Endodermal cell (in vitro differentiated cells): Measurements from ENCODE around the gene INAFM2. TPM values are rescaled to one million over a fixed set of nuclear protein-coding genes. Genes with fewer than 3 reads are reported as not detected.
A peak's percentile ranks its signal among the peaks of the same experiment; 100 is the strongest.

Experiments
- DNase-seq: peaks from one replicate; pipeline ENCODE4 v3.0.0-alpha.2; 2017
- H3K27ac ChIP-seq: 2 replicates; pipeline ENCODE4 v1.5.1; 2013; ENCODE audit warnings: mild to moderate bottlenecking, low read depth, low read length, moderate library complexity
- H3K27me3 ChIP-seq: 2 replicates; pipeline ENCODE4 v1.6.1; 2013; ENCODE audit warnings: mild to moderate bottlenecking, low read length, moderate library complexity; ENCODE audit not compliant: insufficient read depth, control insufficient read depth, poor library complexity, severe bottlenecking
- H3K36me3 ChIP-seq: 2 replicates; pipeline ENCODE4 v1.7.0; 2013; ENCODE audit warnings: mild to moderate bottlenecking, low read length, moderate library complexity; ENCODE audit not compliant: control insufficient read depth, insufficient read depth
- H3K4me1 ChIP-seq: one replicate; pipeline ENCODE4 v1.7.0; 2013; ENCODE audit warnings: low read length; ENCODE audit not compliant: control insufficient read depth, insufficient read depth
- H3K4me3 ChIP-seq: 2 replicates; pipeline ENCODE4 v1.5.1; 2013; ENCODE audit warnings: mild to moderate bottlenecking, low read length, moderate library complexity
- H3K9ac ChIP-seq: 2 replicates; pipeline ENCODE4 v1.6.1; 2013; ENCODE audit warnings: mild to moderate bottlenecking, low read length, moderate library complexity; ENCODE audit not compliant: poor library complexity, severe bottlenecking; ENCODE audit errors: extremely low read depth
- H3K9me3 ChIP-seq: 2 replicates; pipeline ENCODE4 v1.6.1; 2013; ENCODE audit warnings: mild to moderate bottlenecking, low read length, moderate library complexity; ENCODE audit not compliant: control insufficient read depth
- H3K27ac Mint-ChIP-seq: 2 replicates; pipeline ENCODE4 v1.8.0; 2020; ENCODE audit warnings: mixed read lengths
- H3K27me3 Mint-ChIP-seq: 2 replicates; pipeline ENCODE4 v1.8.0; 2021; ENCODE audit warnings: mild to moderate bottlenecking, mixed read lengths; ENCODE audit not compliant: insufficient read depth
- H3K36me3 Mint-ChIP-seq: 2 replicates; pipeline ENCODE4 v1.8.0; 2020; ENCODE audit warnings: low read depth, mixed read lengths
- H3K4me1 Mint-ChIP-seq: 2 replicates; pipeline ENCODE4 v1.8.0; 2020; ENCODE audit warnings: mixed read lengths
- H3K4me3 Mint-ChIP-seq: 2 replicates; pipeline ENCODE4 v1.8.0; 2020; ENCODE audit warnings: mild to moderate bottlenecking, moderate library complexity, mixed read lengths
- H3K9me3 Mint-ChIP-seq: 2 replicates; pipeline ENCODE4 v1.8.0; 2020; ENCODE audit warnings: mild to moderate bottlenecking, mixed read lengths
- CTCF ChIP-seq: fragments of 200-600 bp; sonication (generic); conservative IDR thresholded peaks from 2 replicates; pipeline ENCODE4 v1.5.0; 2021; ENCODE audit warnings: antibody characterized with exemption, mild to moderate bottlenecking
- WGBS, 2 experiments: methylation state at CpG; one replicate each; pipeline versions ENCODE4 v1.1.5 to v1.1.7; 2013; ENCODE audit warnings: missing lambda C conversion rate in 2 of 2, mixed read lengths in 1 of 2; ENCODE audit not compliant: insufficient coverage in 1 of 2, insufficient read length in 1 of 2; 5-methylcytosine and 5-hydroxymethylcytosine counted together
- total RNA-seq, 2 donors: library from RNA; stranded (reverse); fragmentation: NEBNext Ultra II Directional in 1 of 2; extraction: Animal tissue kit (Norgen Biotek cat#: 25700) in 1 of 2; gene quantifications; 2 replicates in 1 of 2; 3 replicates in 1 of 2; pipeline ENCODE4 v1.2.1, GENCODE V29; 2021

The INAFM2 gene
- total RNA-seq, 2 donors from 2014 or later: 4.6 to 8.6 TPM

DNA sequence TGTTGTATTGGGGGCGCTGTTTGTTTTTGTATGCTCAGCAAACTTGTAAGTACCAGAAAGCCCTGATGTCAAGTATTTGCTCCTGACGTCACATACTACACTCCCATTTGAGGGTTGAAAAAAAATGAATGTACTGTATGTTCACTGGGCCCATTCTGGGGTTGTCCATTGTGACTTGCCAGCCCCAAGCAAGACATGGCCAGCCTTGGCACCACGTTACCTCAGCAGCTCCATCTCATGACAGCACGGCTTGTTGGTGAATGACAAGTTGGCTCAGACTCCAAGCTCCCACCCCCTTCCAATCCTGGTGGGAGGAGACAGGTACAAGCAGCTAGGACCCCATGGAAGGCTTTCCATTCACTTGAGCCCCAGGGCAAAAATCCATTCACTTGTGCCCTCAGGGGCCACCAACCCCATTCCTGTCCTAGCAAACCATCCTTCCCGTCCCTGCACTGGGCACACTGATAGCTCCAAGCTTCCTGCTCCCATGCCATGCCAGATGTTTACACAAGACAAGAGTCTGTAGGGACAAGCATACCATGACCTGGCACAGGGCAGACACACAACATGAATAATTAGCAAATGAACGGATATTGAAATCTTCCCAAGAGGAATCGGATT is 28.9 kb downstream of the INAFM2 start:
- Mint-ChIP-seq H3K36me3 (no peaks in the 10 kb centered on the region), H3K9me3 (no peaks in the 10 kb centered on the region), H3K4me1 (peaks cover 14% of the 10 kb centered on the region), H3K27ac (no peak overlapping the region), H3K4me3 (no peak overlapping the region), H3K27me3 (peaks cover 28% of the 10 kb centered on the region)
- Histone ChIP-seq H3K9me3 (no peaks in the 10 kb centered on the region), H3K4me3 (no peak overlapping the region), H3K9ac (no peak overlapping the region), H3K36me3 (no peaks in the 10 kb centered on the region), H3K4me1 (no peaks in the 10 kb centered on the region), H3K27ac (no peak overlapping the region), H3K27me3 (peaks cover 11% of the 10 kb centered on the region)
- 83 to 95% methylated on average over 2 to 7 of the region's 7 CpGs for WGBS, 2 experiments
- no peak for TF ChIP-seq CTCF
- DNase-seq: no peak

DNA sequence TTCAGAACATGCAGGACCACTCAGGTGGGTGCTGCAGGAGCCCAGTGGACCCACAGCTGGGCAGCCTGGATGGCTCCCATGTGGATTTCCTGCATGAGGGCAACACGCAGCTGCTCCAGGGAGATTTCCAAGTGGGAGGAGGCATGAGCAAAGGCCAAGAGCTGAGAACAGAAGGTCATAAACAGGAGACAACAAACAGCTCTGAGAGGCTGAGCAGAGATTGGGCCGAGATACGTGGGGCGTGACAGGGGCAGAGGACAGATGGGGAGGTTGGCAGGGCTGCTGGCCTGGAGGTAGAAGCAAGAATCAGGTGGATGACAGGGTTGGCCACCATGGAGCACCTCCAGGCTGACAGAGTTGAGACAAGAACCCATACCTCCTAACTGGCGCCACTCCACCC is 30.2 kb downstream of the INAFM2 start:
- Histone ChIP-seq H3K27ac (no peak overlapping the region), H3K27me3 (peaks cover 17% of the 10 kb centered on the region), H3K4me3 (no peak overlapping the region), H3K36me3 (no peaks in the 10 kb centered on the region), H3K9me3 (no peaks in the 10 kb centered on the region), H3K9ac (no peak overlapping the region), H3K4me1 (no peaks in the 10 kb centered on the region)
- Mint-ChIP-seq H3K9me3 (no peaks in the 10 kb centered on the region), H3K27me3 (peaks cover 29% of the 10 kb centered on the region), H3K4me1 (peaks cover 14% of the 10 kb centered on the region), H3K36me3 (no peaks in the 10 kb centered on the region), H3K27ac (no peak overlapping the region), H3K4me3 (no peak overlapping the region)
- 90% methylated on average over 2 to 5 of the region's 5 CpGs for WGBS, 2 experiments
- TF ChIP-seq CTCF: no peak
- DNase-seq: no peak

GRCh38 chr15:40354408-40355171 is 31.1 kb downstream of the INAFM2 start:
- H3K27me3 Mint-ChIP-seq: peaks cover 36% of the 10 kb centered on the region
- Histone ChIP-seq H3K4me1 (no peaks in the 10 kb centered on the region), H3K9ac (no peak overlapping the region), H3K9me3 (no peaks in the 10 kb centered on the region), H3K27me3 (peaks cover 26% of the 10 kb centered on the region), H3K27ac (no peak overlapping the region), H3K4me3 (no peak overlapping the region), H3K36me3 (no peaks in the 10 kb centered on the region)
- H3K9me3 Mint-ChIP-seq: no peaks in the 10 kb centered on the region
- 25 to 38% methylated on average over 2 to 9 of the region's 9 CpGs for WGBS, 2 experiments
- H3K4me1 Mint-ChIP-seq: peaks cover 14% of the 10 kb centered on the region
- no peak overlapping the region for H3K27ac Mint-ChIP-seq
- H3K4me3 Mint-ChIP-seq: no peak overlapping the region
- peak; percentile 59 for TF ChIP-seq CTCF
- DNase-seq: peak; percentile 82
- no peaks in the 10 kb centered on the region for H3K36me3 Mint-ChIP-seq
